CMK (cell line): ENCODE measurements around the gene HMX1.
A peak's percentile ranks its signal among the peaks of the same experiment; 100 is the strongest.

Experiments
- DNase-seq: peaks from one replicate; pipeline ENCODE4 v3.0.0-alpha.2; 2010; ENCODE audit warnings: low read depth

Gene HMX1

GRCh38 chr4:8871417-8872401 lies at the start of gene HMX1:
TSS of gene HMX1 (minus strand) at chr4:8871839. CDS start at chr4:8871614, 225 bp downstream.
- no peak for DNase-seq

GRCh38 chr4:8920969-8921368 lies 49.3 kb upstream of the HMX1 start:
- no peak for DNase-seq

GRCh38 chr4:8920289-8920965 lies 48.8 kb upstream of the HMX1 start:
- no peak for DNase-seq

- DNase-seq = no peak
Measured at GRCh38 chr4:8919651-8920288, 48.1 kb upstream of the HMX1 start.

DNA sequence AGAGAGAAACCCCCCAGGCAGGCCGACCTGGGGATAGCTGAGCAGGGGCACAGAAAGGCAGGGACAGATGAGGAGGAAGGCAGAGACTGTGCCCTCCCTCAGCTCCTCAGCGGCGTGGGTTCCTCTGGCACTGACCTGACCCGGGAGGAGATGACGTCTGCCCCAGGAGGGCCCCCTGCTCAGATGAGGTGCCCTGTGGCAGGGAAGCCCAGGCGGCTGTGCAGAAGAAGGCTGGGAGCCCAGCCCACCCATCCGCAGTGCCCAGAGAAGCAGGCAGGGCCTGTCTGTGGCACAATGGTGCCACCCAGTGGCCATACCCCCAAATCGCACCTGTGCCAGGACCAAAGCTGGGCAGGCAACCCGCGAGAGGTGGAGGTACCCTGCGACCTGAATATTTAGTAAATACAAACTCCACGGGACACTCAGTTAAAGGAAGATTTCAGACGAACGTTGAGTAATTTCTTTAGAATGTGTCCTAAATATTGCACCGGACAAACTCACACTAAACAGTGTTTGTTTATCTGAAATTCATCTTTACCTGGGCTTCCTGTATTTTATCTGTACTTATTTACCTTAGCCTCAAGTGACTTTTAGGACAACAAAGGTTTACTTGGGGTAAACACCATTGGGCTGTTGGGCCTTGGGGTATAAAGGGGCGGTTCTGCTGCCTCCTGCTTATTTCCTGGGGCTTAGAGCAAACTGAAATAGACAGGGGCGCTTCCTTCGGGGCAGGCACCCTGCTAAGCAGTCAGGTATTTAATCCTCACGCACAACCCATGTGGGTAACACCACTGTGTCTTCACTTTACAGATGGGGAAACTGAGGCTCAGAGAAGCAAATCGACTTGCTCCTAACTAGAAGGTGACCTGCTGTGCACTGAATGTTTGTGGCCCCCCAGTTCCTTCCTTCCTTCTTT lies 46.5 kb upstream of the HMX1 start:
- DNase-seq = peak; percentile 33

- no peak for DNase-seq
Measured at GRCh38 chr4:8917321-8917811, 45.7 kb upstream of the HMX1 start.

DNA sequence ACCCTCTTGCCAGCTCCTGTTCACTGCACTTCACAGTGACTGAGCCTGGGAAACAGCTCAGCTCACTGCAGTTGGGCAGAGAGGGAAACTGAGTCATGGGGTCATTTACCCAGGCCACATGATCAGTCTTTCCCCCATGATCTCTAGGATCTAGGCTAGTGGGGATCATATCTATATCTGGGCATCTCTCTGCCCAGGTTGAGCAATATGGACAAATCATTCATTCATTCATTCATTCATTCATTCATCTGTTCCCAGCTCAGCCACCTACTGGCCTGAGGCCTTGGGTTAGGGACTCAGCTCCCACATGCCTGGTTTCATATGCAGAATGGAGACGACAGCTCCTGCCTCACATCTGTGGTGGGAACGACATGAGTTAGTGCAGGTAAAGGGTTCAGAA lies 45.3 kb upstream of the HMX1 start:
- no peak for DNase-seq

GRCh38 chr4:8916351-8916885 lies 44.8 kb upstream of the HMX1 start:
- no peak for DNase-seq

DNA sequence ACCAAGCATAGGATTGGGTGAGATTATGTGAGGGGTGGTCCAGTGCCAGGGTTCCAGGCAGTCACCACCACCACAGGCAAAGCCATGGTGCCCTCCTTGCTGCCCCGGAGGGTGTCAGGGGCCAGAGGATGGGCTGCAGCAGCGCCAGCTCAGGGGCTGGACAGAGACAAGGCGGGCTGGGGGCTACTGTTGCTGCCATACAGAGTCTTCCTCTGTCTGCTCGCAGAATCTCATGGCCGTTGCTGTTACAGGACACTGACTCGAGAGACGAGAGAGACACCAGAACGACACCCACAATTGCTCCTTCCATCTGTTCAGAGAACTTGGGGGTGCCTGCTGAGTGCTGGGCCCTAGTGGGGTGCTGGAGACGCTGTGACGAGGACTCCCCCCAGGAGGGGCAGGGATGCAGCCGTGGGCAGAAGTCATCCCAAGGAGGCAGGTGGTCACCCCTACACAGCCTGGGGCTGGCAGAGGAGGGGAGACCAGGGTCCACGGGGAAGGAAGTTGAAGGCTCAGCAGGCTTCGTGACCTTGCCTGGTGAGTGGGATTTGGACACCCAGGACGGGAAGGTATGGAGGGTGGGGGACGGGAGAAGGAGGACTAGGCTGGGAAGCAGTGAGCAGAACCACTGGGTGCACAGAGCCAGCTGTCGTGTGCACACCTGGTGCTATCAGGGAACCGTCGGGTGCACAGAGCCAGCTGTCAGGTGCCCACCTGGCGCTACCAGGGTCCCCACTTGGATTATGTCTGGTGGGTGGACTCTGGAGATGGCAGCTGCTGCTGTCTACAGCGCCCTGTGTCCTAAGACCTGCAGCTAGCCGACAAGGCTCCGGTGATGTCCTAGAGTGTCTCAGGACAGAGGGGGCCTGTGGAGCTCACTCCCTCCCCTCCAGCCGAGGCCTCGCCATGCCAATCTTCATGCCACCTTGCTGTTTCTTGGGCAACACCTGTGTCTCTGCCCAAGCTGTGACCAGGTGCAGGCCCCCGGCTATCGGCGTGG lies 43.9 kb upstream of the HMX1 start:
- no peak for DNase-seq

GRCh38 chr4:8914461-8915171 lies 43.0 kb upstream of the HMX1 start:
- no peak for DNase-seq

- DNase-seq = no peak
Measured at GRCh38 chr4:8913858-8914460, 42.3 kb upstream of the HMX1 start.

DNA sequence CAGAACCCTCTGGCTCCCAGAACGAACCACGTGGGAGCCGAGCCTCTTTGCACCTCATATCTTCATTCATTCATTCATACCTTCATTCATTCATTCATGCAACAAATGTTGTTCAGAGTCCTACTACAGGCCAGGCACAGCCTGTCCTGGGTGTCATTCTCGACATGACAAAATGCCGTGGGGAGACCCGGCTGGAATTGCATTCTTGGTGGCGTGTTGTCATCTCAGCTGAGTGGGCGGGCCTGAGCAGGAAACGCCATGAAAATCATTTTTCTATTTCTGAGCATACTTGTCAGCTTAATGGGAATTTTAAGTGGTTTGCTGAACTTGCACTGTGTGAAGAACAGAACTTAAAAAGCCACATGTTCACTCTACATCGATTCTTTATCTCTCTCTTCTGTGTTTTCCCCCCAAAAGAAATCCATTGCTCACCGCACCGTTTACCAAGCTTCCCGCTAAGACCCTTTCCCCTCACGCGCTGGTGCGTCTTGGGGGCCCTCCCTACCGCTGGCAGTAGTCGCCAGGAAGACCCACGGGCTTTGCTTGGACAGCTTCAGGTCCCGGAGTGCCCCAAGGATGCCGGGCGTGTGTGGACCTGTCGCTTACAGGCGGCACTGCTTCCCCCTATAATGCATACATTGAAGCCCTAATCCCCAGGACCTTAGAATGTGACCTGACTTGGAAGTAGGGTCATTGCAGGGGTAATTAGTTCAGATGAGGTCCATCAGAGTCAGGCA lies 41.6 kb upstream of the HMX1 start:
- DNase-seq = no peak

- DNase-seq = no peak
Measured at GRCh38 chr4:8912506-8912905, 40.9 kb upstream of the HMX1 start.

GRCh38 chr4:8912089-8912455 lies 40.4 kb upstream of the HMX1 start:
- no peak for DNase-seq

GRCh38 chr4:8911316-8912088 lies 39.9 kb upstream of the HMX1 start:
- DNase-seq = no peak

GRCh38 chr4:8910822-8911315 lies 39.2 kb upstream of the HMX1 start:
- no peak for DNase-seq
